GM18507 (cell line): ENCODE data around the gene NOD1.
A peak's percentile ranks its signal among the peaks of the same experiment; 100 is the strongest.

Experiments
- DNase-seq: peaks from one replicate; pipeline ENCODE4 v3.0.0; 2011; ENCODE audit warnings: low read depth; ENCODE audit not compliant: insufficient read length; ENCODE audit errors: extremely low spot score
- FAIRE-seq: peaks from 2 replicates; lab custom pipeline; 2011; peaks lifted over from hg19 to GRCh38; lab: Jason Lieb, UNC

Gene NOD1

GRCh38 chr7:30453016-30453415 lies 25.6 kb downstream of the NOD1 start:
- FAIRE-seq (no peak), DNase-seq (no peak)

GRCh38 chr7:30452280-30452930 lies 26.2 kb downstream of the NOD1 start:
- no peak for FAIRE-seq
- DNase-seq, result no peak

- DNase-seq (no peak), FAIRE-seq (no peak)
Observed at GRCh38 chr7:30451539-30452279, 26.9 kb downstream of the NOD1 start.

GRCh38 chr7:30450983-30451497 lies 27.5 kb downstream of the NOD1 start:
- FAIRE-seq (no peak), DNase-seq (no peak)

- no peak for DNase-seq
- no peak for FAIRE-seq
Observed at GRCh38 chr7:30450240-30450982, 28.2 kb downstream of the NOD1 start.

GRCh38 chr7:30448461-30449189 lies 30.0 kb downstream of the NOD1 start:
- DNase-seq, result no peak
- FAIRE-seq, result no peak

- FAIRE-seq, result no peak
- DNase-seq, result no peak
Observed at GRCh38 chr7:30447466-30447865, 31.1 kb downstream of the NOD1 start.

GRCh38 chr7:30446266-30446665 lies 32.3 kb downstream of the NOD1 start:
- FAIRE-seq (no peak), DNase-seq (no peak)

- FAIRE-seq, result peak; percentile 96
- peak; percentile 81 for DNase-seq
Observed at GRCh38 chr7:30445770-30446169, 32.8 kb downstream of the NOD1 start.

- FAIRE-seq, result no peak
- no peak for DNase-seq
Observed at GRCh38 chr7:30437823-30438574, 40.6 kb downstream of the NOD1 start.

- FAIRE-seq (no peak), DNase-seq (no peak)
Observed at GRCh38 chr7:30436518-30436917, 42.1 kb downstream of the NOD1 start.

- no peak for DNase-seq
- FAIRE-seq, result no peak
Observed at GRCh38 chr7:30436046-30436445, 42.5 kb downstream of the NOD1 start.

- peak; percentile 47 for FAIRE-seq
- DNase-seq, result no peak
Observed at GRCh38 chr7:30434140-30434799, 44.3 kb downstream of the NOD1 start.

GRCh38 chr7:30433506-30433905 lies 45.1 kb downstream of the NOD1 start:
- DNase-seq (no peak), FAIRE-seq (peak; percentile 48)

- DNase-seq (no peak), FAIRE-seq (no peak)
Observed at GRCh38 chr7:30433082-30433481, 45.5 kb downstream of the NOD1 start.

GRCh38 chr7:30430777-30431176 lies 47.8 kb downstream of the NOD1 start:
- DNase-seq (no peak), FAIRE-seq (no peak)

- FAIRE-seq, result no peak
- DNase-seq, result no peak
Observed at GRCh38 chr7:30430276-30430675, 48.3 kb downstream of the NOD1 start.

- DNase-seq (no peak), FAIRE-seq (no peak)
Observed at GRCh38 chr7:30429156-30429530, 49.4 kb downstream of the NOD1 start.
